ENCODE measurements around the gene ZNF462. TPM values are rescaled to one million over a fixed set of nuclear protein-coding genes. Genes with fewer than 3 reads are reported as not detected.
"Not testable (repeated sequence)": the region's sequence is repeated elsewhere in the genome, so short reads cannot be mapped to it uniquely, and the experiment has no call there.

ZNF462 gene
- total RNA-seq, 2 experiments from 2014 or later: 0.67 to 0.94 TPM

GRCh38 chr9:106851640-106852039 lies 11.3 kb upstream of the ZNF462 start:
- ATAC-seq (ENCODE audit: low read depth); H3K4me1 Mint-ChIP-seq; H3K27me3 Mint-ChIP-seq; H3K36me3 Mint-ChIP-seq; H3K9me3 Mint-ChIP-seq; H3K27ac Mint-ChIP-seq; H3K4me3 Mint-ChIP-seq; POLR2A ChIA-PET; DNase-seq: not testable (repeated sequence)

GRCh38 chr9:106857811-106858470 lies 5.0 kb upstream of the ZNF462 start:
- Mint-ChIP-seq H3K4me1 (peaks cover 17% of the 10 kb centered on the region), H3K4me3 (no peak overlapping the region), H3K27me3 (peaks cover 48% of the 10 kb centered on the region), H3K36me3 (peaks cover 2% of the 10 kb centered on the region), H3K9me3 (peaks cover 5% of the 10 kb centered on the region), H3K27ac (no peak overlapping the region)
- POLR2A ChIA-PET: no interaction called here
- ATAC-seq (ENCODE audit: low read depth) (no peak), DNase-seq (no peak)

GRCh38 chr9:106859957-106860720 lies 2.8 kb upstream of the ZNF462 start:
- POLR2A ChIA-PET: no interaction called here
- Mint-ChIP-seq H3K4me1 (peaks cover 23% of the 10 kb centered on the region), H3K4me3 (no peak overlapping the region), H3K27ac (no peak overlapping the region), H3K27me3 (peaks cover 65% of the 10 kb centered on the region), H3K9me3 (peaks cover 5% of the 10 kb centered on the region), H3K36me3 (peaks cover 3% of the 10 kb centered on the region)
- DNase-seq: peak; percentile 31
- no peak for ATAC-seq (ENCODE audit: low read depth)

GRCh38 chr9:106860721-106861639 lies 2.0 kb upstream of the ZNF462 start:
- Mint-ChIP-seq H3K27ac (peak overlapping the region; percentile 70), H3K9me3 (peaks cover 5% of the 10 kb centered on the region), H3K4me1 (peaks cover 23% of the 10 kb centered on the region), H3K27me3 (peaks cover 72% of the 10 kb centered on the region), H3K36me3 (peaks cover 3% of the 10 kb centered on the region), H3K4me3 (peak overlapping the region; percentile 43)
- DNase-seq: peak; percentile 23
- no peak for ATAC-seq (ENCODE audit: low read depth)
- POLR2A ChIA-PET: no interaction called here

GRCh38 chr9:106861640-106862109 lies 1.3 kb upstream of the ZNF462 start:
- Mint-ChIP-seq H3K36me3 (peaks cover 3% of the 10 kb centered on the region), H3K4me1 (peaks cover 23% of the 10 kb centered on the region), H3K4me3 (no peak overlapping the region), H3K9me3 (peaks cover 5% of the 10 kb centered on the region), H3K27ac (no peak overlapping the region), H3K27me3 (peaks cover 72% of the 10 kb centered on the region)
- ATAC-seq (ENCODE audit: low read depth) (no peak), DNase-seq (no peak)
- POLR2A ChIA-PET: no interaction called here

GRCh38 chr9:106862110-106862820 lies 701 bp upstream of the ZNF462 start:
- no peak for ATAC-seq (ENCODE audit: low read depth)
- peak overlapping the region; percentile 82 for H3K4me3 Mint-ChIP-seq

GRCh38 chr9:106864373-106865143 lies 1.6 kb downstream of the ZNF462 start:
- H3K27me3 Mint-ChIP-seq: peaks cover 58% of the 10 kb centered on the region
- H3K27ac Mint-ChIP-seq: no peak overlapping the region
- peaks cover 3% of the 10 kb centered on the region for H3K36me3 Mint-ChIP-seq
- ATAC-seq (ENCODE audit: low read depth): no peak
- no peak for DNase-seq
- peaks cover 23% of the 10 kb centered on the region for H3K4me1 Mint-ChIP-seq
- H3K9me3 Mint-ChIP-seq: peaks cover 4% of the 10 kb centered on the region
- POLR2A ChIA-PET: no interaction called here
- H3K4me3 Mint-ChIP-seq: peak overlapping the region; percentile 82

More at GRCh38 chr9:106862110-106862820, 701 bp upstream of the ZNF462 start:
- no peak overlapping the region for H3K27ac Mint-ChIP-seq
- H3K27me3 Mint-ChIP-seq: peaks cover 72% of the 10 kb centered on the region
- no peak for DNase-seq
- H3K9me3 Mint-ChIP-seq: peaks cover 5% of the 10 kb centered on the region
- peaks cover 23% of the 10 kb centered on the region for H3K4me1 Mint-ChIP-seq
- H3K36me3 Mint-ChIP-seq: peaks cover 3% of the 10 kb centered on the region
- POLR2A ChIA-PET: no interaction called here

- Mint-ChIP-seq H3K27ac (no peak overlapping the region), H3K4me1 (peaks cover 15% of the 10 kb centered on the region), H3K4me3 (no peak overlapping the region), H3K36me3 (peaks cover 1% of the 10 kb centered on the region), H3K27me3 (peaks cover 41% of the 10 kb centered on the region), H3K9me3 (peaks cover under 1% of the 10 kb centered on the region)
- DNase-seq (no peak), ATAC-seq (ENCODE audit: low read depth) (no peak)
- POLR2A ChIA-PET: no interaction called here
Observed at GRCh38 chr9:106866243-106866642, 3.3 kb downstream of the ZNF462 start.

GRCh38 chr9:106867286-106867685 lies 4.3 kb downstream of the ZNF462 start:
- ATAC-seq (ENCODE audit: low read depth) (no peak), DNase-seq (no peak)
- H3K9me3 Mint-ChIP-seq: no peaks in the 10 kb centered on the region
- no peak overlapping the region for H3K27ac Mint-ChIP-seq
- POLR2A ChIA-PET: no interaction called here
- H3K36me3 Mint-ChIP-seq: peaks cover 1% of the 10 kb centered on the region
- no peak overlapping the region for H3K4me3 Mint-ChIP-seq
- H3K4me1 Mint-ChIP-seq: peaks cover 9% of the 10 kb centered on the region
- peaks cover 32% of the 10 kb centered on the region for H3K27me3 Mint-ChIP-seq

GRCh38 chr9:106868087-106868486 lies 5.1 kb downstream of the ZNF462 start:
- ATAC-seq (ENCODE audit: low read depth) (no peak), DNase-seq (no peak)
- peaks cover under 1% of the 10 kb centered on the region for H3K36me3 Mint-ChIP-seq
- no peak overlapping the region for H3K27ac Mint-ChIP-seq
- peaks cover 24% of the 10 kb centered on the region for H3K27me3 Mint-ChIP-seq
- H3K4me3 Mint-ChIP-seq: no peak overlapping the region
- H3K9me3 Mint-ChIP-seq: no peaks in the 10 kb centered on the region
- peaks cover 4% of the 10 kb centered on the region for H3K4me1 Mint-ChIP-seq
- POLR2A ChIA-PET: no interaction called here

GRCh38 chr9:106868565-106868964 lies 5.6 kb downstream of the ZNF462 start:
- Mint-ChIP-seq H3K27me3 (peaks cover 19% of the 10 kb centered on the region), H3K27ac (no peak overlapping the region), H3K9me3 (no peaks in the 10 kb centered on the region), H3K4me1 (peaks cover under 1% of the 10 kb centered on the region), H3K36me3 (no peaks in the 10 kb centered on the region), H3K4me3 (no peak overlapping the region)
- DNase-seq (no peak), ATAC-seq (ENCODE audit: low read depth) (no peak)
- POLR2A ChIA-PET: no interaction called here

GRCh38 chr9:106869028-106869427 lies 6.1 kb downstream of the ZNF462 start:
- Mint-ChIP-seq H3K27me3 (peaks cover 15% of the 10 kb centered on the region), H3K4me1 (no peaks in the 10 kb centered on the region), H3K4me3 (no peak overlapping the region), H3K36me3 (no peaks in the 10 kb centered on the region), H3K9me3 (no peaks in the 10 kb centered on the region), H3K27ac (no peak overlapping the region)
- POLR2A ChIA-PET: no interaction called here
- ATAC-seq (ENCODE audit: low read depth) (no peak), DNase-seq (no peak)
